Heart right ventricle (tissue), 16 donors: Measurements from ENCODE around the gene DUSP3. TPM values are rescaled to one million over a fixed set of nuclear protein-coding genes. Genes with fewer than 3 reads are reported as not detected.

Source experiments
- ATAC-seq, 8 donors: fragments of 200-7000 bp; cut with Tn5 transposase; one replicate each; pipeline ENCODE4 v1.9.1; 2020; ENCODE audit warnings: mild to moderate bottlenecking in 8 of 8, moderate library complexity in 8 of 8, moderate number of reproducible peaks in 1 of 8
- DNase-seq, 2 donors: peaks; one replicate each; pipeline ENCODE4 v3.0.0-alpha.2; 2020
- H3K27ac ChIP-seq, 10 donors: fragments of 200-600 bp; sonication (generic) in 2 of 10; one replicate each; pipeline versions ENCODE4 v1.5.0 to v1.8.0; 2020 to 2022; ENCODE audit warnings: mild to moderate bottlenecking in 3 of 10
- H3K27me3 ChIP-seq, 7 donors: fragments of 200-600 bp; one replicate each; pipeline ENCODE4 v1.8.0; 2021 to 2022; ENCODE audit warnings: mild to moderate bottlenecking in 2 of 7
- H3K36me3 ChIP-seq, 9 donors: fragments of 200-600 bp; sonication (generic) in 1 of 9; one replicate each; pipeline versions ENCODE4 v1.5.0 to v1.8.0; 2020 to 2022; ENCODE audit warnings: mild to moderate bottlenecking in 2 of 9
- H3K4me1 ChIP-seq, 9 donors: fragments of 200-600 bp; sonication (generic) in 1 of 9; one replicate each; pipeline versions ENCODE4 v1.5.0 to v1.8.0; 2020 to 2022; ENCODE audit warnings: mild to moderate bottlenecking in 4 of 9
- H3K4me3 ChIP-seq, 10 donors: fragments of 200-600 bp; sonication (generic) in 2 of 10; one replicate each; pipeline versions ENCODE4 v1.5.0 to v1.8.0; 2020 to 2022; ENCODE audit warnings: mild to moderate bottlenecking in 7 of 10, moderate library complexity in 2 of 10
- H3K9me3 ChIP-seq, 11 donors: fragments of 200-600 bp in 10 of 11; sonication (generic) in 2 of 11; one replicate each; pipeline versions ENCODE4 v1.5.0 to v1.8.0; 2013 to 2022; ENCODE audit warnings: mild to moderate bottlenecking in 2 of 11, control low read depth in 1 of 11, moderate library complexity in 1 of 11
- WGBS, 2 donors: extraction: QIAGEN DNeasy Blood & Tissue Kit; methylation state at CpG; one replicate each; pipeline ENCODE4 v1.1.7; 2013; ENCODE audit warnings: inconsistent platforms in 1 of 2; 5-methylcytosine and 5-hydroxymethylcytosine counted together
- intact Hi-C, 10 donors: fragments of 100-400 bp; cut with DNase I; formaldehyde crosslinking; loops; one replicate each; pipeline versions ENCODE4 v1.11.1 to v1.14.2; 2022
- long read RNA-seq, 3 donors: library from polyadenylated mRNA; unstranded; transcript quantifications; one replicate each; pipeline ENCODE4 v2.0.0, GENCODE V29; 2020 to 2021
- polyA plus RNA-seq, 2 donors: library from polyadenylated mRNA; stranded (reverse); fragments of 200-250 nt; gene quantifications; one replicate each; pipeline ENCODE4 v1.2.3, GENCODE V29; 2013
- total RNA-seq, 10 donors: library from RNA; stranded (reverse); fragmentation: NEBNext Ultra II Directional in 3 of 10; extraction: Animal tissue kit (Norgen Biotek cat#: 25700) in 3 of 10; gene quantifications; one replicate each; pipeline versions ENCODE4 v1.2.1 to v1.2.4, GENCODE V29; 2021 to 2023
- TF ChIP-seq, protein P1 (sequence below), 9 donors: fragments of 200-600 bp; sonication (generic) in 2 of 9; IDR thresholded peaks; one replicate each; pipeline versions ENCODE4 v1.5.0 to v1.8.0; 2021 to 2022; ENCODE audit warnings: antibody characterized with exemption in 9 of 9, mild to moderate bottlenecking in 5 of 9, moderate library complexity in 1 of 9
- donor health status: Arrhythmogenic right ventricular cardiomyopathy.
- donor health status: ischemic (EF 13 %, LVEDD 7.1; RV severe dilation, severe dysfunction).
- donor health status: healthy with polysubstance abuse.
- donor health status: DM: no; HTN: yes; CAD: no.
- donor health status: DM: no; HTN: no; CAD: no.
- donor health status: ischemic (EF 25% LVEDD 6.9; RV normal size, moderate dysfunction).
- donor health status: ischemic (EF 25% LVEDD 5.7; RV mildly dilated, moderate dysfunction).
- donor health status: healthy.
- donor health status: DM: yes; HTN: yes; CAD: no.
- donor health status: Ischemic cardiomyopathy.
- donor health status: ischemic (EF 35%, LVEDD 5.7; RV mildly dilated, moderate dysfunction).
- donor health status: nonischemic (EF 11% LVEDD 7.7; RV severe dilation, severe dysfunction).
- donor health status: DM: yes; HTN: yes; CAD: no.
- donor health status: PGD.
- donor health status: ischemic (EF 29% LVEDD 5.4; RV normal size, mild dysfunction).
- donor health status: nonischemic (EF 23%, LVEDD 6.1; RV moderate dilation, normal function).

Gene DUSP3
- 100 to 1,000 TPM; 222 to 359 (median 297) TPM for total RNA-seq
- 100 to 1,000 TPM; 119 to 371 TPM for polyA plus RNA-seq
- long read RNA-seq, donor 1, full-length matches to known transcripts = 184 of 301 reads
- long read RNA-seq, donor 1, partial matches to known transcripts = 9 of 301 reads
- long read RNA-seq, donor 1, other reads (novel, unspliced or antisense) = 108 of 301 reads
- long read RNA-seq, donor 2, full-length matches to known transcripts = 165 of 280 reads
- long read RNA-seq, donor 2, partial matches to known transcripts = 7 of 280 reads
- long read RNA-seq, donor 2, other reads (novel, unspliced or antisense) = 108 of 280 reads
- long read RNA-seq, donor 3, full-length matches to known transcripts = 434 of 629 reads
- long read RNA-seq, donor 3, partial matches to known transcripts = 17 of 629 reads
- long read RNA-seq, donor 3, other reads (novel, unspliced or antisense) = 178 of 629 reads

DNA sequence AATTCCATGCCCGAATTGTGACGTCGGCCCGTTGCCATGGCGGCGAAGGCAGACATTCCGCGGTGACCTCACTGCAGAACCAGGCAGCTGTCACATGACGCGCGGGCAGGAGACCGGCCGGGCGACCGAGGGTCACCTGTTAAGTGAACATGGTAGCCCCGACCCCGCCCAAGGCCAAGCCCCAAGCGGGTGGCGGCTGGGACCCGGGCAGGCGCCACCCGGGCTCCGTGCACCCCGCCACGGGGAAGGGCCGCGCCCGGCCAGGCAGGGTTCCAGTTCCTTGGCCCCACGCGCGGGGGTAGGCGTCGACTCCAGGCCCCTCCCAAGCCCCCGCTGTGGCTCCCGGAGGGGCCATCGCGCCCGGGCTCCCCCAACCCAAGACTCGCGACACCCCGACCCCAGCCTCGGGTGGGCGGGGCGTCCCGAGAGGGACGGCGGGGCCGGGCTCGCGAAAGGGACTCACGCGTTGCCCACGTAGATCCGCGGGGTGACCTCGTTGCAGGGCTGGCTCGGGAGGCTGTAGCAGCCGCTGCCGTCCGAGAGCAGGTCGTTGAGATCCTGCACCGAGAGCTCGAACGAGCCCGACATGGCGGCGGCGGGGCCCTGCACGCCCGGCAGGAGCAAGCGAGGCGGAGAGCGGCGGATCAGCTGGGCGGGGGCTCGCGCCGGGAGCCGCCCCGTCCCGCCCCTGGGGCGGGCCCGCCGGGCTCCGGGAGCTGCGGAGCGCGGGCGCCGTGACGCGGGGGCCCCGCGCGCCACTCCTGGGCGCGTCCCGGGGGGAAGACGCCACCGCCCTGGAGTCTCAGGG is at the start of gene DUSP3:
Gene DUSP3, minus strand, starts transcription at position 641 of the 808 bp plus-strand sequence. Its CDS starts 53 bp downstream, at position 588.
- no peaks in the 10 kb centered on the region for H3K27me3 ChIP-seq
- WGBS, 2 donors = 0% methylated on average over 82 to 100 of the region's 100 CpGs
- peaks cover 2 to 69% (median 41%) of the 10 kb centered on the region in 9 donors for H3K4me1 ChIP-seq
- peaks cover 0 to 38% (median 24%) of the 10 kb centered on the region in 9 donors for H3K36me3 ChIP-seq
- peak within 1 kb of the TSS; percentile 70 to 100 (median 93) for H3K4me3 ChIP-seq
- intact Hi-C loops = loop anchor here in 4 of 10 donors (2.0 to 5.0 kb wide), 3 partner anchors 54 to 69 kb away; partner anchors contain the start of genes MPP3 (in 4 of the 4) and CD300LG (in 1 of the 4)
- DNase-seq (peak; percentile 95 to 96), ATAC-seq (peak; percentile 87 to 96 (median 90))
- no peaks in the 10 kb centered on the region for H3K9me3 ChIP-seq
- TF ChIP-seq, protein P1, sequence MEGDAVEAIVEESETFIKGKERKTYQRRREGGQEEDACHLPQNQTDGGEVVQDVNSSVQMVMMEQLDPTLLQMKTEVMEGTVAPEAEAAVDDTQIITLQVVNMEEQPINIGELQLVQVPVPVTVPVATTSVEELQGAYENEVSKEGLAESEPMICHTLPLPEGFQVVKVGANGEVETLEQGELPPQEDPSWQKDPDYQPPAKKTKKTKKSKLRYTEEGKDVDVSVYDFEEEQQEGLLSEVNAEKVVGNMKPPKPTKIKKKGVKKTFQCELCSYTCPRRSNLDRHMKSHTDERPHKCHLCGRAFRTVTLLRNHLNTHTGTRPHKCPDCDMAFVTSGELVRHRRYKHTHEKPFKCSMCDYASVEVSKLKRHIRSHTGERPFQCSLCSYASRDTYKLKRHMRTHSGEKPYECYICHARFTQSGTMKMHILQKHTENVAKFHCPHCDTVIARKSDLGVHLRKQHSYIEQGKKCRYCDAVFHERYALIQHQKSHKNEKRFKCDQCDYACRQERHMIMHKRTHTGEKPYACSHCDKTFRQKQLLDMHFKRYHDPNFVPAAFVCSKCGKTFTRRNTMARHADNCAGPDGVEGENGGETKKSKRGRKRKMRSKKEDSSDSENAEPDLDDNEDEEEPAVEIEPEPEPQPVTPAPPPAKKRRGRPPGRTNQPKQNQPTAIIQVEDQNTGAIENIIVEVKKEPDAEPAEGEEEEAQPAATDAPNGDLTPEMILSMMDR (IDR thresholded peaks at IDR 0.05) = peak in 1 of 9 donors; percentile 6
- H3K27ac ChIP-seq = peak within 1 kb of the TSS; percentile 96 to 100 (median 100)

DNA sequence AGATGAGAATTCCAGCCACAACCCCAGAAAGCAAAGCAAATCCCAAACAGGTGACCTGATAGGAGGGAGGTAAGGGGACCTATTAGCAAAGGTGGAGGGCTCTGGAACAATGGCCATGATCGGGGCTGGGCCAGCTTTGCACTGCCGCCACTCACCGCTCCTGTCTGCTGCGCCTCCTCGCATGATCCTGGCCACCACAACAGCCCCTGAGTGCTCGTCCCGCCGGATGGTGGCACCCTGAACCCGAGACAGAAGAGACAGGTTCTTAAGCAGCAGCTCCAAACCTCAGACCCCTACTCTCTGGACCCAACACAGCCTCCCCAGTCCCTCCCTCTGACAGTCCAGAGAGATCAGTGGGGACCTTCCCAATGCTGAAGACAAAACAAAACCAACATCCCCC is 48.8 kb upstream of the DUSP3 start:
- Histone ChIP-seq H3K27ac (peak overlapping the region in 7 of 10 donors; percentile 3 to 83 (median 41)), H3K36me3 (peaks cover 0 to 77% (median 23%) of the 10 kb centered on the region in 9 donors)
- 96 to 97% methylated on average over 9 of the region's 9 CpGs for WGBS, 2 donors

DNA sequence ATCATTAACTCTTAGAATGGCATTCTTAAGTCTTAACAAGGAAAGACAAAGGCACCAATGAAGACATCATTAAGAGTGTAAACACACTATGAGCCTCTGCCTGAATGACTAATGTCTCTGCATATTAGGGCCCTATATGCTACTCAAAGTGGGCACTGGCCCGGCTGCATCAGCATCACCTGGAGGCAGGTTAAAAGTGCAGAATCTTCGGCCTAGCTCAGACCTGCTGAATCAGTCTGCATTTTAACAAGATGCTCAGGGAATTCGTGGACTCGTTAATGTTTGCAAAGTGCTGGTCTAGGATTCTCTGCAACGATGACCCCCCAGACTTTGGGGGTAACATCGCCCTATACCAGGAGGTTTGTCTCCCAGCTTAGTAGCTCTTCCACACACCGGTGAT is 47.4 kb upstream of the DUSP3 start:
- WGBS, 2 donors = 95 to 97% methylated on average over 7 of the region's 7 CpGs
- no peaks in the 10 kb centered on the region for H3K27me3 ChIP-seq
- TF ChIP-seq, protein P1 (IDR thresholded peaks at IDR 0.05) = no peak
- DNase-seq = no peak
- no peak for ATAC-seq
- H3K4me1 ChIP-seq = peaks cover 3 to 74% (median 35%) of the 10 kb centered on the region in 9 donors
- H3K36me3 ChIP-seq = peaks cover 0 to 87% (median 23%) of the 10 kb centered on the region in 9 donors
- peak overlapping the region in 1 of 10 donors; percentile 83 for H3K27ac ChIP-seq
- no peaks in the 10 kb centered on the region for H3K9me3 ChIP-seq
- H3K4me3 ChIP-seq = no peak overlapping the region
- intact Hi-C loops = no loop called here

More for the DNA sequence above, 48.8 kb upstream of the DUSP3 start:
- intact Hi-C loops = no loop called here
- H3K4me3 ChIP-seq = no peak overlapping the region
- DNase-seq (no peak), ATAC-seq (no peak)
- H3K4me1 ChIP-seq = peaks cover 5 to 76% (median 38%) of the 10 kb centered on the region in 9 donors
- TF ChIP-seq, protein P1 (IDR thresholded peaks at IDR 0.05) = no peak
- peaks cover 0 to 9% (median 0%) of the 10 kb centered on the region in 7 donors for H3K27me3 ChIP-seq
- H3K9me3 ChIP-seq = no peaks in the 10 kb centered on the region

DNA sequence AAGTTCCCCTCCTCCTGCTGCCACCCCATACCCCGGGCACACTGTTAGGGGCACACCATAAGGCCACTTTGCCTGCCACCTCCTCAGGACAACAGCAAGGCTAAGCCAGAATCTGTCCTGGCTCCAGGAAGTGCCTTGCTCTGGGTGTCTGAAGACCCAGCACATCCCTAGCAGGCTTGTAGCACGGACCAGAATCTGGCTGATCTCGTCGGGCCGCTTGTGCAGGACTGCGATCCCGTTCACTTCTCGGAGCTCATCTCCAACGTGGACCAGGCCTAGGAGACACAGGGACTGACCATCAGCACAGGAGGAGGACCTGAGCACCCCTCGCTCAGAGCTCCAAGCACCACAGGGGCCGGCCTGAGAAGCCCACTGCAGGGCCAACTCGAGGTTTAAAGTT is 46.8 kb upstream of the DUSP3 start:
- ATAC-seq = no peak
- H3K36me3 ChIP-seq = peaks cover 0 to 91% (median 23%) of the 10 kb centered on the region in 9 donors
- peaks cover 3 to 73% (median 32%) of the 10 kb centered on the region in 9 donors for H3K4me1 ChIP-seq
- no peak overlapping the region for H3K4me3 ChIP-seq
- TF ChIP-seq, protein P1 (IDR thresholded peaks at IDR 0.05) = no peak
- intact Hi-C loops = no loop called here
- peak overlapping the region in 9 of 10 donors; percentile 44 to 87 (median 81) for H3K27ac ChIP-seq
- WGBS, 2 donors = 94 to 95% methylated on average over 12 of the region's 12 CpGs
- DNase-seq = no peak
- no peaks in the 10 kb centered on the region for H3K27me3 ChIP-seq
- no peaks in the 10 kb centered on the region for H3K9me3 ChIP-seq
